GM12872 (cell line): ENCODE results near the gene KCNG2.

Source experiments
- CTCF ChIP-seq: IDR thresholded peaks from 3 replicates; pipeline ENCODE4 v1.5.1; 2011; ENCODE audit warnings: low read depth, mild to moderate bottlenecking, low read length, moderate library complexity; ENCODE audit not compliant: insufficient read depth

The KCNG2 gene

GRCh38 chr18:79823120-79823519 is 25.4 kb downstream of the KCNG2 start:
- no peak for TF ChIP-seq CTCF

GRCh38 chr18:79825913-79826312 is 28.2 kb downstream of the KCNG2 start:
- TF ChIP-seq CTCF: no peak

- TF ChIP-seq CTCF: no peak
Measured at GRCh38 chr18:79826966-79827365, 29.2 kb downstream of the KCNG2 start.

GRCh38 chr18:79828258-79828657 is 30.5 kb downstream of the KCNG2 start:
- TF ChIP-seq CTCF: no peak

- TF ChIP-seq CTCF: no peak
Measured at GRCh38 chr18:79829136-79829854, 31.6 kb downstream of the KCNG2 start.

GRCh38 chr18:79832169-79832568 is 34.4 kb downstream of the KCNG2 start:
- no peak for TF ChIP-seq CTCF

GRCh38 chr18:79834834-79835233 is 37.1 kb downstream of the KCNG2 start:
- no peak for TF ChIP-seq CTCF
